Cerebellar nuclear complex (tissue), 1 donor: ENCODE data around the gene PRELID2.

ENCODE experiments used
- DNase-seq, 2 experiments: peaks; one replicate each; lab custom pipeline; 2025; lab: John Stamatoyannopoulos, UW

Gene PRELID2

DNA sequence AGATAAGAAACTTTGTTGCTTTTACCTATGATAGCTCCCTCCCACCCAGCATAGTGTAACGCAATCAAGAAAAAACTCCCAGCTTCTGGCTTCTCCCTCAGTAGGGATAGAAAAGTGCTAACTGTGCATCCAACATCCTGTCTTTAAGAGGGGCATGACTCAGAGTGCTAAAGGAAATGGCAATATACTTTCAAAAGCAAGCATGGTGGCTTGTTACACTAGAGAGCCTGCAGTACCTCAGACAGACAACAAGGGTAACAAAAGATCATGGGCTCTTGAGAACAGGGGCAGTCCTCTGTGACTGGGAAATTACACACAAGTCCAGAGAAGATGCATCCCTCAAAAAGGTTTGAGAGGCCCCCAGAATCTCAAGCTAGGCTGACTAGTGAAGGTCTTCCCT lies 37.8 kb downstream of the PRELID2 start:
- no peak for DNase-seq

DNA sequence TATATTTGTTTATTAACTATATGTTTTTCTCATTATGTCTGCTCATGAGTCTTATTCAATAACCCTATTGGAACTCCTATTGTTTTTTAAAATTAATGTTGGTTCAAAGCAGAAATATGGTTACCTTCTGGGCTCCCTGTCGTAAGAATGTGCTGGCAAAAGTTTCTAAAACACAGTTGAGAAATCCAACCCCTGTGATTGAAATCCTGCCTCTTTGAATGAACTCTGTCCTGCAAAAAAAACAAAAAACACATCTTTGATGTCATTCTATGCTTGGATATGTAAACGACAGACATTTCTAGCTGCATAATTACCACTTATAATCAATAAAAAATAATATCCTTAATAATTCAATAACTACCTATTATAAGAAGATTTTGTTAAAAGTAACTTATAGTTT lies 38.8 kb downstream of the PRELID2 start:
- no peak for DNase-seq

- no peak for DNase-seq
Observed at GRCh38 chr5:145793574-145793973, 41.6 kb downstream of the PRELID2 start.

GRCh38 chr5:145792840-145793239 lies 42.3 kb downstream of the PRELID2 start:
- no peak for DNase-seq

DNA sequence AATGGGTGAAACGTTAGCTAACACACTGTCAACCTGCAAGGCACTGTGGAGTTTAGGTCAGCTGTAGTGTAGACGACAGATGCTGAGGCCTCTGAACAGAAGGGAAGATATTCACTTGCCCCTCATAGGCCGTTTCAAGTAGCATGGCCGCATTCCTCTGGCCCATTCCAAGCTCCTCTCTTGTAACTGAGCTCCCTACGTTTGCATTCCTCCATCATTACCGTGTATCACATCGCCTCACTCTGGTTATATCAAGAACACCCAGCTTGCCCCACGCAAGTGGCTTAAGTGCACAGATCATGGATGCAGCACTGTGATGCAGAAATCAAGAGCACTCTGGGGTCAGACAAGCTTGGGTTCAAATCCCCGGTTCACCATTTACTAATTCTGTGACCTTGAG lies 43.3 kb downstream of the PRELID2 start:
- DNase-seq = no peak

DNA sequence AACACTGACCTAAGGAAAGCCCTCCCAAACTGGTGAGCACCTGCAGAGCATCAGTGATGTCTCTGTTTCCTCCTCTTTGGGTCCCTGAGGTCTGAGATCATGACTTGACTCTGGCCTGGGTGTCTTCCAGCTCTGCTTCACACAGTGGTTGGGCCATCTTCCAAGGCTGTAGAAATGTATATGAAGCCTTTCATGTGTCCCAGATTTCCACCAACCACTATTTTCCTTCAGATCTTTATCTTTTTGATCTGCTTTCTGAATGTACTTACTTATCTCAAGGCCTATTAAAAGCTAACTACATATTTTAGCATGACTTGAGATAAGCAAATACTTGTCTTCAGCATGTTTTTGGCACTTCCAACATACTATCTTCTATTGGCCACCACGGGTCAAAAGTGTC lies 47.1 kb downstream of the PRELID2 start:
- no peak for DNase-seq

- no peak for DNase-seq
Observed at GRCh38 chr5:145787507-145787906, 47.6 kb downstream of the PRELID2 start.

- DNase-seq = no peak
Observed at GRCh38 chr5:145787001-145787400, 48.1 kb downstream of the PRELID2 start.

- DNase-seq = no peak
Observed at GRCh38 chr5:145780982-145781381, 54.2 kb downstream of the PRELID2 start.

DNA sequence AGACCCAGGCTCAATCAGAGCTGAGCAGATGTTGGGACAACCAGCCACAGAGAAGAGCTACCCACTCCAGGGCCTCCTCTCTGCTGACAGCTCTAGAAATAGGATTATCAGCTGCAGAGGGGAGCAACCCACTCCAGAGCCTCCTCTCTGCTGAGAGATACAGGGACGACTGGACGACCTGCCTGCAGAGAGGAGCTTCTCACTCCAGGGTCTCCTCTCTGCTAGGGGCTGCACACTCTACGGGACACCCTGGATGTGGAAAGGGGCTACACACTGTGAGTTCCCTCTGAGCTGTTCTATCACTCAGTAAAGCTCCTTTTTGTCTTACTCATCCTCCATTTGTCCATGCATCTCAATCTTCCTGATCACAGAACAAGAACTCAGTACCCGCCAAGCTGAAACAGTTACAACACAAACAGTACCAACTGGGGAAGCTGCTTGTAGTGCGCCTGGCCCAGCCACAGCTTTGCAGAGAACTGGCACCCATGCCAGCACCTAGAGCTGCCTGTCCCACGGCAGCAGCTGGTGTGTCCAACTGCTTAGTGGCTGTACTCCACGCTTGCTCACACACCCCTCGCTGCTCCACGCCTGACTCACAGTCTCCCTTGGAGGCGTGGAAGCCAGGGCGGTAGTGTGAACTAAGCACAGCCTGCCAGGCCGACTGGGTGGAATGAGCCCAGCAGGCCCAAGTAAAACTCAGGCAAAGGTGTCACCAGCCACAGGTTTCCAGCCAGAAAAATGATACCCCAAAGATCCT lies 56.8 kb downstream of the PRELID2 start:
- no peak for DNase-seq

GRCh38 chr5:145777445-145778063 lies 57.6 kb downstream of the PRELID2 start:
- DNase-seq = no peak

DNA sequence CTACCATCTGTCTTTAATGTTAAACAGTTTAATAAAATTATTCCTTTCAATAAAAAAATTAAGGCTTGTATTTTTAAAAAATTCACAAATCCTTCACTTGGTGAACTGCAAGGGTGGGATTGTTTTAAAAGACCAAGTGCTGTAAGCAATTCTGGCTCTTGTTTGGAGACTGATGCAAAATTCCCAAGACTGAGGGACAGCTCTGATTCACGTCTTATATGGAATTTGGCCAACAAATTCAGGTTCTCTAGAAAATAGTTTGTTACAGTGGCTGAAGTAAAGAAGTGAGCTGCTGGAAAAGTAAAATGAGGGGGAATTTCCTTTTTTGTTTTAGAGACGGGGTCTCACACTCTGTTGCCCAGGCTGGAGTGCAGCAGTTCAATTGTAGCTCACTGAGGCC lies 58.3 kb downstream of the PRELID2 start:
- no peak for DNase-seq

DNA sequence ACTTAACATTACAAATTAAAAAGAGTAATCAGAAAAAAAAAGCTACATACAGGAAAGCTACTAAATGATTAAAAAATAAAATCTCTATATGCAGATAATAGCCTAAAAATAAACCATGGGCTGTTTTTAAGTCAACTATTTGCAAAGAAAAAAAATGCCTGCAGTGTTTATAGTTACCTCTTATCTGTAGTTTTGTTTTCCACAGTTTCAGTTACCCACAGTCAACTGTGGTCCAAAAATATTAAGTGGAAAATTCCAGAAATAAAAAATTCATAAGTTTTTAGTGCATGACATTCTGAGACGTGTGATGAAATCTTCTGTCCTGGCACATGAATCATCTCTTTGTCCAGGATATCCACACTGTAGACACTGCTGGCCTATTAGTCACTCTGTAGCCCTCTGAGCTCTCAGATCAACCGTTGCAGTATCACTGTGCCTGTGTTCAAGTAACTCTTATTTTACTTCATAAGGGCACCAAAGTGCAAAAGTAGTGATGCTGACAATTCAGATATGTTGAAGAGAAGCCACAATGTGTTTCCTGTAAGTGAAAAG lies 59.2 kb downstream of the PRELID2 start:
- DNase-seq = no peak

GRCh38 chr5:145775411-145775810 lies 59.7 kb downstream of the PRELID2 start:
- DNase-seq = no peak

- DNase-seq = no peak
Observed at GRCh38 chr5:145774442-145774841, 60.7 kb downstream of the PRELID2 start.

- DNase-seq = no peak
Observed at GRCh38 chr5:145772466-145772865, 62.7 kb downstream of the PRELID2 start.

DNA sequence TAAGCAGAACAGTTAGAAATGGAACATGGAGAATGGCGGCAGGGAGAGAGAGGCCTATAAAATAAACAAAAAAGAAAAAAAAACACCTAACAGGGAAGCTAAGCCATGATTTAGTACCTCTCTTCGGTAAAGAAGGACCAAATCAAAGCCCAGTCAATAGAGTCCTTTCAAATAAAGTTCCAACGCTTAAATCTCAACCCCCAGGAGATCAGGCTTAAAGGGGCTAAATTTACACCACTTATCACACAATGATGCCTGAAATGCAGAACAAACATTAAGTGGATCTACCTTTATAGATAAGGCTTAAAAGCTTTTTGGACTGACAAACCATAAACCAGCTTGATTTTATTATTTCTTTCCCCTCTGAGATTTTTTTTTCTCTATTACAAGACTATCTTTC lies 66.3 kb downstream of the PRELID2 start:
- DNase-seq = no peak

DNA sequence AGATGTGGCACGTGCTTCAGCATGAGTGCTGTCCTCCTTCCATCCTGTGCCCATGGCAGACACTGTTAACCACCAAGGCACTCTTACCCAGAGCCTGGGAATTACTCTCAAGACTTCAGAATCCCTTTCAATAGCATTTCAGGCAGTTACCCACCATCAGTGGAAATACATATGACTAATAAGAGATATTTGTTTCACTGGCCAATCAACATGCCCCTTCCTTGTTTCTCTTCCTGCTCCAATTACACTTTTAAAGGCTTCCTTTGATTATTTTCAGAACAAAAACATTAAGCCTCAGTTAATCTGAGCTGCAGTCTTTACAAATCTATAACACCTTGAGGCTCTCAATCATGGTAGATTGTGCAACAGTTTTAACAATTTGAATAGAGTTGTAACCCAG lies 70.8 kb downstream of the PRELID2 start:
- DNase-seq = no peak

GRCh38 chr5:145762833-145763232 lies 72.3 kb downstream of the PRELID2 start:
- DNase-seq = no peak

- no peak for DNase-seq
Observed at GRCh38 chr5:145761254-145761653, 73.9 kb downstream of the PRELID2 start.

DNA sequence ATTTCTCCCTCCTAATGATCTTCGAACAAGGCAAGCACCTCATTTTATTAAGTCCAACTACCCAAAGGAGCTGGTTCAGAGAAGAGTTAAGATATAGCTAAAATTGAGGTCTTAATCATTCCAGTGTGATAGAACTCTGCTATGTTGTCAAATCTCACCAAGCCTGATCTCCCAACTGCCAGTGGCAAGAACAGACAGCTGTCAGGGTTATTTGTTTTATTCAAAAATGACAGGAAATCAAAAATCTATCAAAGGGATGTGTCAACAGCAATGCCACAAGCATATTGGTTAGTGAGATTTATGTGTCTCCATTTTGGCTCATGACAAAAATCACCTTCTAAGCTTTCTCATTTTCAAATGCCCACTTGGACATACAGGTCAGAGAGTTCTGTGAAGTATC lies 74.5 kb downstream of the PRELID2 start:
- no peak for DNase-seq

- DNase-seq = no peak
Observed at GRCh38 chr5:145752947-145753346, 82.2 kb downstream of the PRELID2 start.

DNA sequence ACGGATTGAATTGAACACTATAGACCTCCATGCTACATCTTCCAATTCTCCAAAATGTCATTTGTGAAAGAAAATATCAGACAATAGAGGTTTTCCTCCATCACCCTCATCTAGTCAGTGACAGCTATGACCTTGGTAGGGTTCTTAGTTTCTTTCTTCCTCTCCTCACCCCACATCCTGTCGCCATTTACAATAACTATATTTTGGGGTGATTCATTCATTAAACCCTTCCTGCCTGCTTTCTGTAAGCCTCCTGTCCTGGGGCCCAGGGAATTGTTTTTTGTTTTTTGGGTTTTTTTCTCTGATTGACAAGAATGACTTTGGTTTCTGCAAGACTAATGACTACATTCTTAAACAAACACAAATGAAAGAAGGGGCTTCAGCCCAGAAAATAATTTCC lies 82.6 kb downstream of the PRELID2 start:
- DNase-seq = no peak

- no peak for DNase-seq
Observed at GRCh38 chr5:145750199-145750598, 84.9 kb downstream of the PRELID2 start.
